Effector memory CD8-positive, alpha-beta T cell (primary cell): ENCODE results near the gene SHMT1.

Experiments
- ATAC-seq: fragments of 150-1000 bp; cut with Tn5 transposase; replicated peaks from 2 replicates; pipeline ENCODE4 v1.10.0; 2021; ENCODE audit warnings: mild to moderate bottlenecking, moderate library complexity
- DNase-seq, 3 experiments: peaks; one replicate each; pipeline ENCODE4 v3.0.0; 2021
- H3K27ac Mint-ChIP-seq, 2 donors: one replicate each; pipeline ENCODE4 v1.8.0; 2022; ENCODE audit warnings: mild to moderate bottlenecking in 2 of 2, mixed read lengths in 2 of 2, moderate library complexity in 2 of 2
- H3K27me3 Mint-ChIP-seq, 2 donors: one replicate each; pipeline ENCODE4 v1.8.0; 2022; ENCODE audit warnings: mixed read lengths in 2 of 2
- H3K36me3 Mint-ChIP-seq: one replicate; pipeline ENCODE4 v1.8.0; 2022; ENCODE audit warnings: mild to moderate bottlenecking, moderate library complexity, mixed read lengths; ENCODE audit not compliant: insufficient read depth
- H3K4me1 Mint-ChIP-seq, 2 donors: one replicate each; pipeline ENCODE4 v1.8.0; 2022; ENCODE audit warnings: low read depth in 2 of 2, mixed read lengths in 2 of 2
- H3K4me3 Mint-ChIP-seq, 2 donors: one replicate each; pipeline ENCODE4 v1.8.0; 2022; ENCODE audit warnings: mild to moderate bottlenecking in 2 of 2, mixed read lengths in 2 of 2, moderate library complexity in 2 of 2
- H3K9me3 Mint-ChIP-seq, 2 donors: one replicate each; pipeline ENCODE4 v1.8.0; 2022; ENCODE audit warnings: mixed read lengths in 2 of 2

SHMT1 gene

DNA sequence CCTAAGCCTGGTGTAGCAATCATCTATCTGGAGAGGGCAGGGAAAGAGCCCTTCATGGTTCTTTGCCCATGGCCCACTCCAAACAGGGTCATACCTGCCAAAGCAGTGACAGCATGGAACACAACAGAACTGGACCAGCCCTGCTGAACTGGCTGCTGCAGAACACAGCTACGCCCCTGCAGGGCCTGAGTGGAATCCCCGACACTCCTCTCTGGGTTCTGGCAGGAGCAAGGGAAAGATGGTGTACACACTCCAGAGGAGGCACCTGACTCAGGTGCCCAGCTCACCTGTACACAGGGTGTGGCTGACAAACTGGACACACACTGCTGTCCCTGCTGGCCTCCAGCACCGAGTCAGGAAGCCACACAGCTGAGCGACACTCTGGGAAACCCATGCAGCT is 83.1 kb downstream of the SHMT1 start:
- peaks cover 64% of the 10 kb centered on the region for H3K36me3 Mint-ChIP-seq
- H3K9me3 Mint-ChIP-seq = no peaks in the 10 kb centered on the region
- no peak for DNase-seq
- H3K27me3 Mint-ChIP-seq = no peaks in the 10 kb centered on the region
- ATAC-seq = no peak
- no peak overlapping the region for H3K4me3 Mint-ChIP-seq
- no peaks in the 10 kb centered on the region for H3K4me1 Mint-ChIP-seq
- H3K27ac Mint-ChIP-seq = no peak overlapping the region

DNA sequence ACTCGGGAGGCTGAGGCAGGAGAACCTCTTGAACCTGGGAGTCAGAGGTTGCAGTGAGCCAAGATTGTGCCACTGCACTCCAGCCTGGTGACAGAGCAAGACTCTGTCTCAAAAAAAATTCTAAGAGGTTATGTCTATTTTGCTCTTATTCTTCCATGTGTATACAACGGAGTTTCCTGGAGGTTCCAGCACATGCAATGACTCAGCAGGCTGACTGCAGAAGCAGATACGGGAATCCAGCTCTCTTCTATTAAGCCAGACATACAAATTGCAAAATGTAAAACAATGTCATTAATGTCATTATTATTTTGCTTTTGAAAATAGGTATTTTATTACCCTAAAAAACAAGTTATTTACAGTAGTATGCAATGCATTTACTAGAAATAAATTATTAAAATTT is 84.5 kb downstream of the SHMT1 start:
- no peak overlapping the region for H3K4me3 Mint-ChIP-seq
- H3K27me3 Mint-ChIP-seq = no peaks in the 10 kb centered on the region
- H3K4me1 Mint-ChIP-seq = no peaks in the 10 kb centered on the region
- ATAC-seq (no peak), DNase-seq (no peak)
- H3K9me3 Mint-ChIP-seq = no peaks in the 10 kb centered on the region
- no peak overlapping the region for H3K27ac Mint-ChIP-seq
- H3K36me3 Mint-ChIP-seq = peaks cover 56% of the 10 kb centered on the region
